Bronchial epithelial cell (primary cell): ENCODE data around the gene ESF1. TPM values are rescaled to one million over a fixed set of nuclear protein-coding genes. Genes with fewer than 3 reads are reported as not detected.
"Not testable (repeated sequence)": the region's sequence is repeated elsewhere in the genome, so short reads cannot be mapped to it uniquely, and the experiment has no call there.

Experiments used
- DNase-seq: peaks from one replicate; pipeline ENCODE4 v3.0.0-alpha.2; 2010; ENCODE audit warnings: low read depth
- FAIRE-seq: peaks from 2 replicates; lab custom pipeline; 2011; peaks lifted over from hg19 to GRCh38; lab: Jason Lieb, UNC
- H3K27me3 ChIP-seq: 2 replicates; pipeline ENCODE4 v1.5.1; 2011; ENCODE audit warnings: low read length; ENCODE audit not compliant: control insufficient read depth, insufficient read depth
- H3K36me3 ChIP-seq: 2 replicates; pipeline ENCODE4 v1.5.1; 2011; ENCODE audit warnings: low read length; ENCODE audit not compliant: control insufficient read depth, insufficient read depth
- H3K4me3 ChIP-seq: 2 replicates; pipeline ENCODE4 v1.5.1; 2011; ENCODE audit warnings: mild to moderate bottlenecking, low read depth, low read length, control low read depth
- total RNA-seq: library from RNA; depleted of rRNA; stranded (reverse); fragments of >200 nt; gene quantifications from 2 replicates; pipeline ENCODE4 v1.2.1, GENCODE V29; 2014
- TF ChIP-seq, protein P1 (sequence below): IDR thresholded peaks from 2 replicates; pipeline ENCODE4 v1.5.1; 2011; ENCODE audit warnings: mild to moderate bottlenecking, moderate library complexity, low read length, control low read depth, inconsistent platforms; ENCODE audit not compliant: insufficient read depth, severe bottlenecking

Gene ESF1
- total RNA-seq, 1 donor from 2014 or later: 16.6 TPM

DNA sequence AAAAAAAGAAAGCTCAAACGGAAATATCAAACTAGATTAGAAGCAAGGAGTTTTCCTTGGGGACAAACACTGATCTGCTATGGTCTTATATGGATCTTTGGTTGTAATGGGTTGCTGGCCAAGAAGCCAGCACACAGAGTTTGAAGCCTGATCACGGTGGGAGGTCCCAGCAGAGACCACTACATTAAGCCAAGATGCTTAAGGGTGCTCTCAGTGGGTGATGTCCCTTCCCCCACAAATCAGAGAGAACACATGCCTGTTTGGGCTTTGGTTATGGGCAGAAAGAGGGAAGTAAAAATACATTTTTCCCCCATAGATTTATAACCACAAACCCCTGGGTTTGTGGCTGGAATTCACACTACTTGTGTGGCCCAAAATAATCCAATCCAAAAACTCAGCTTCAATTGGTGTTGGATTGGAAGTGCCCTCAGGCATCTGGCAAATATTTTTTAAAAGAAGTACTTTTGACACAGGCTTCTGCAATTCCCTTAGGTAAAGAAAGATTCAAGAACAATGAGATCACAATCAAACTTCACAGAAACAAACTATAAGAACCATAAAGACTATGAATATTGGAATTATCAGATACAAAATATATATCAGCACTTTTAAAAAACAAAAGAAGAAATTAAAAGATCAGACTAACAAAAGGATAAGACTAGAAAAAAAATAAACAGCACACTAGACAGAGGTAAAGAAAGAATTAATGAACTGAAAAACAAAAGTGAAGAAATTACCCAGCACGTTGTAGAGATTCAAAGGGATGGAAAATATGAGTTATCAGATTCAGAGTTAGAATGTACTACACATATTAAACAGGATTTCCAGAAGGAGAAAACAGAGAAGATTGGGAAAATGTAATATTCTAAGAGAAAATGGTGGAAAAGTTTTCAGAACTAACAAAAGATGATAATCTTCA is 44.7 kb downstream of the ESF1 start:
- H3K27me3 ChIP-seq: no peaks in the 10 kb centered on the region
- H3K4me3 ChIP-seq: no peak overlapping the region
- DNase-seq: no peak
- TF ChIP-seq, protein P1, sequence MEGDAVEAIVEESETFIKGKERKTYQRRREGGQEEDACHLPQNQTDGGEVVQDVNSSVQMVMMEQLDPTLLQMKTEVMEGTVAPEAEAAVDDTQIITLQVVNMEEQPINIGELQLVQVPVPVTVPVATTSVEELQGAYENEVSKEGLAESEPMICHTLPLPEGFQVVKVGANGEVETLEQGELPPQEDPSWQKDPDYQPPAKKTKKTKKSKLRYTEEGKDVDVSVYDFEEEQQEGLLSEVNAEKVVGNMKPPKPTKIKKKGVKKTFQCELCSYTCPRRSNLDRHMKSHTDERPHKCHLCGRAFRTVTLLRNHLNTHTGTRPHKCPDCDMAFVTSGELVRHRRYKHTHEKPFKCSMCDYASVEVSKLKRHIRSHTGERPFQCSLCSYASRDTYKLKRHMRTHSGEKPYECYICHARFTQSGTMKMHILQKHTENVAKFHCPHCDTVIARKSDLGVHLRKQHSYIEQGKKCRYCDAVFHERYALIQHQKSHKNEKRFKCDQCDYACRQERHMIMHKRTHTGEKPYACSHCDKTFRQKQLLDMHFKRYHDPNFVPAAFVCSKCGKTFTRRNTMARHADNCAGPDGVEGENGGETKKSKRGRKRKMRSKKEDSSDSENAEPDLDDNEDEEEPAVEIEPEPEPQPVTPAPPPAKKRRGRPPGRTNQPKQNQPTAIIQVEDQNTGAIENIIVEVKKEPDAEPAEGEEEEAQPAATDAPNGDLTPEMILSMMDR: no peak
- FAIRE-seq: no peak
- peaks cover 2% of the 10 kb centered on the region for H3K36me3 ChIP-seq

DNA sequence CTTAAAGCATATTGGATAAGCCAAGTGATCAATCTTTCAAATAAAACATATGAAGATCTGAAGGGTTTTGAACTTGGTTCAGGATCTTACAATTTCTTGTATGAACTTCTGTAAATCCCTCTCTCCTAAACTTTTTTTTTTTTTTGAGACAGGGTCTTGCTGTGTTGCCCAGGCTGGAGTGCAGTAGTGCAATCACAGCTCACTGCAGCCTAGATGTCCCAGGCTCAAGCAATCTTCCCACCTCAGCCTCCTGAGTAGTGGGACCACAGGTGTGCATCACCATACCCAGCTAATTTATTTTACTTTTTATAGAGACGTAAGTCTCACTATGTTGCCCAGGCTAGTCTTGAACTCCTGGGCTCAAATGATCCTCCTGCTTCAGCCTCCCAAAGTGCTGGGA is 46.5 kb downstream of the ESF1 start:
- not testable (repeated sequence) for H3K27me3 ChIP-seq, H3K36me3 ChIP-seq, H3K4me3 ChIP-seq, DNase-seq, FAIRE-seq

DNA sequence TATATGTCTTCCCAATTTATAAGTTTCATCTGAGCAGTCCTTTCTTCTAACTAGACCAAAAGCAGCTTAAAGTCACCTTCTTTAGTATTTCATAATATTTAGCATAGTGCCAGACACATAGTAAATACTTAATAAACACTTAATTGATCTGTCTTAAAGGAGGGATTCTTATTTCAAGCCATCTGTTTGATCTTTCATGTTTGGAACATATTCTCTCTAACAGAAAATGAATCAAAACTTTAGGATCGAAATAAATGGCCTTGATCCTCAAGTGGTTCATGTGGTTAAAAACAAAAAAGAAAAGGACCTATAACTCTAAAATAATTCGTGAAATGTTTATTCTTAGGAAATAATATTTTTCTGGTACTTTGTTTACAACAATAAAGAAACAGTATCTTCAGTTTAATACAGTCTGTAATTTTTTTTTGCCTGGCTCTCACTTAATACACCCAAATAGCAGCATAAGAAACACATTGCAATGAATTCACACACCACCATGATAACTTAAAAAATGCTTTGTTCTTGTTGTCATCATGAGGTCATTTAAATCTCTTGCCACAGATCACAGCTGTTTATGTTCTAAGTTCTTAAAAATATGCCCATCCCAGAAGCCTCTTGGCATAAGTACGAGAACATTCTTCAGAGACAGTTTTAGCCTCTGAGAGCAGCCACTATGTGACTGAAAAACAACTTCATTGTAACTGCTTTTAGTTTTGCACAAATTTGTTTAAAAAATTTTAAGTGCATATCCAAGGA is 48.1 kb downstream of the ESF1 start:
- H3K4me3 ChIP-seq: no peak overlapping the region
- no peak for FAIRE-seq
- TF ChIP-seq, protein P1: no peak
- DNase-seq: no peak
- no peaks in the 10 kb centered on the region for H3K27me3 ChIP-seq
- H3K36me3 ChIP-seq: peaks cover 5% of the 10 kb centered on the region

DNA sequence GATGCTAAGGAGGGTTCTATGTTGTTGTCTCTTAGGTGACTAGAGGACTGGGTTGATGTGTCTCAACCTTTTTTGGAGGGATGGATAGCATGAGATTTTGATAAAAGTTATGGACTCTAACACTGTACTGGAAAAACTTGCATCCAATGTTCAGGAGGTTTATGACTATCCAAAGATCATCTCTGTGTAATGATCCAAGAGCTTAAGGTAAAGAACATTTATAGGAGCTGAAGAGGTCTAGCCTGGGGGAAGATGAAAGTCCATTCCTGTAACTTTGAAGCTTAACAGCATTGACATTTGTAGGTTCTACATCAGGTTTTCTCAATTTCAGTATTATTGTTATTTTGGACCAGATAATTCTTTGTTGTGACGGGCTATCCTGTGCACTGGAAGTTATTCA is 48.9 kb downstream of the ESF1 start:
- H3K36me3 ChIP-seq: peaks cover 5% of the 10 kb centered on the region
- TF ChIP-seq, protein P1: no peak
- H3K27me3 ChIP-seq: no peaks in the 10 kb centered on the region
- DNase-seq (no peak), FAIRE-seq (no peak)
- H3K4me3 ChIP-seq: no peak overlapping the region

DNA sequence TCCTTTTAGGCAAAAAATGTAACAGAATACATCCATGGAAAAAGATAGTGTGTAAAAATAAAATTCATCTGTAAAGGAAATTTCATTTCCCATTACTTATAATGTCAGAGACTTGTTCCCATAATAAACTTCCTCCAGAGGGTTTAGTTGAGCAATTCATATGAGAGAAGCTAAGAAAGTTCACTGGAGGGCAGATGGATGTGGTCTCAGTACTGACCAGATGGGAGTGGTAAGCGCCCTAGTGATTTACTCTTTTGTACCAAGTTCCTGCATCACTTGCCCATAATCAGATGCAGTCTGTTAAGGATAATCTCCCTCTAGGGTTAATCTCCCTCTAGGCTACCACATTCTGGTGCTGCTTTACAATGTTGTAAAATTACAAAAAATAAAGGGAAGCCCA is 61.7 kb downstream of the ESF1 start:
- H3K4me3 ChIP-seq: no peak overlapping the region
- H3K36me3 ChIP-seq: peaks cover 3% of the 10 kb centered on the region
- DNase-seq: no peak
- H3K27me3 ChIP-seq: no peaks in the 10 kb centered on the region
- FAIRE-seq: no peak
- TF ChIP-seq, protein P1: no peak

DNA sequence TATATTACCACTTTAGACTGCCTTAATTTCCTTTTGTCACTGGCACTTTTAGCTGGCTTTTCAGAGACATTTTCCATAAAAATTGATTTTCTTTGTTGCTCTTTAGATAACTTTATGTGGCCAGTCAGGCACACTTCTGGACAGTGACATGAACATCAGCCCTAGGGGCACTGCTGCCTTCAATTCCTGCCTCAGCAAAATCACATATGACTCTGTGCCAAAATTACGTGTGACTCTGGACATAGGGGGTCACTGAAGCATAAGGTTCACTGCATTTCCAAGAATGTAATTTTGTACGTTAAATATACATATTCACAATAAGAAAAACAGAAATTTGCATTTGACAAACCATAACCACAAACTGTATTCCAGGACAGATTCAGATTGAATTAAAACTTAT is 66.5 kb downstream of the ESF1 start:
- Histone ChIP-seq H3K27me3 (no peaks in the 10 kb centered on the region), H3K36me3 (peaks cover 2% of the 10 kb centered on the region), H3K4me3 (no peak overlapping the region)
- TF ChIP-seq, protein P1: no peak
- no peak for FAIRE-seq
- no peak for DNase-seq
